AG09319 (cell line): ENCODE measurements around the gene COG2.
"Not testable (repeated sequence)": the region's sequence is repeated elsewhere in the genome, so short reads cannot be mapped to it uniquely, and the experiment has no call there.

Experiments used
- DNase-seq: peaks from one replicate; pipeline ENCODE4 v3.0.0-alpha.2; 2010; ENCODE audit warnings: low read depth; ENCODE audit errors: extremely low read depth
- CTCF ChIP-seq: IDR thresholded peaks from 2 replicates; pipeline ENCODE4 v1.5.1; 2011; ENCODE audit warnings: low read depth, mild to moderate bottlenecking, inconsistent platforms, low read length, moderate library complexity

Gene COG2

GRCh38 chr1:230641900-230642262, 400 bp upstream of the COG2 start:
- no peak for TF ChIP-seq CTCF

GRCh38 chr1:230643908-230644307, 1.6 kb downstream of the COG2 start:
- TF ChIP-seq CTCF: no peak
- no peak for DNase-seq

More at GRCh38 chr1:230641900-230642262, 400 bp upstream of the COG2 start:
- DNase-seq: no peak

GRCh38 chr1:230646710-230647302, 4.5 kb downstream of the COG2 start:
- no peak for DNase-seq
- TF ChIP-seq CTCF: no peak

- no peak for DNase-seq
- no peak for TF ChIP-seq CTCF
These were observed 5.0 kb downstream of the COG2 start for GRCh38 chr1:230647321-230647720.

GRCh38 chr1:230648114-230648513, 5.8 kb downstream of the COG2 start:
- DNase-seq: no peak
- no peak for TF ChIP-seq CTCF

- no peak for TF ChIP-seq CTCF
- DNase-seq: no peak
These were observed 8.0 kb downstream of the COG2 start for GRCh38 chr1:230650300-230650699.

- TF ChIP-seq CTCF: no peak
- no peak for DNase-seq
These were observed 9.0 kb downstream of the COG2 start for GRCh38 chr1:230651235-230651634.

GRCh38 chr1:230656719-230657118, 14.4 kb downstream of the COG2 start:
- DNase-seq: not testable (repeated sequence)

GRCh38 chr1:230658103-230658502, 15.8 kb downstream of the COG2 start:
- DNase-seq: not testable (repeated sequence)
